ENCODE results near the gene ATP8B1. TPM values are rescaled to one million over a fixed set of nuclear protein-coding genes. Genes with fewer than 3 reads are reported as not detected.

ATP8B1 gene
- total and polyA plus RNA-seq, 9 of the 15 experiments (the other 6 are each of a cell fraction or from before 2014, with no cell fraction given) = 0.01 to 0.22 (median 0.03) TPM; not detected in 3

GRCh38 chr18:57780706-57781347, 22.3 kb downstream of the ATP8B1 start (continued):
- TF ChIP-seq TSHZ1 (CRISPR knock-in tag; IDR thresholded peaks at IDR 0.05) = no peak
- peak; percentile 27 for TF ChIP-seq NEUROD1 (IDR thresholded peaks at IDR 0.05; ENCODE audit: borderline replicate concordance, low read depth, low read length, partially characterized antibody)
- no peak for TF ChIP-seq ZNF384 (IDR thresholded peaks at IDR 0.05; ENCODE audit: low read depth, low read length)
- peak; percentile 61 for TF ChIP-seq POLR2H (tag; IDR thresholded peaks at IDR 0.05; ENCODE audit: low read depth)
- no peak for TF ChIP-seq POLR2AphosphoS2 (IDR thresholded peaks at IDR 0.05; ENCODE audit: low read length)
- no peak; the same call in 1 of the 2 replicates for TF ChIP-seq SMAD3 (CRISPR knock-in tag; conservative IDR thresholded peaks at IDR 0.05)
- no peak for TF ChIP-seq MEF2D (tag; conservative IDR thresholded peaks at IDR 0.05; ENCODE audit: low read depth)
- TF ChIP-seq, protein P1, sequence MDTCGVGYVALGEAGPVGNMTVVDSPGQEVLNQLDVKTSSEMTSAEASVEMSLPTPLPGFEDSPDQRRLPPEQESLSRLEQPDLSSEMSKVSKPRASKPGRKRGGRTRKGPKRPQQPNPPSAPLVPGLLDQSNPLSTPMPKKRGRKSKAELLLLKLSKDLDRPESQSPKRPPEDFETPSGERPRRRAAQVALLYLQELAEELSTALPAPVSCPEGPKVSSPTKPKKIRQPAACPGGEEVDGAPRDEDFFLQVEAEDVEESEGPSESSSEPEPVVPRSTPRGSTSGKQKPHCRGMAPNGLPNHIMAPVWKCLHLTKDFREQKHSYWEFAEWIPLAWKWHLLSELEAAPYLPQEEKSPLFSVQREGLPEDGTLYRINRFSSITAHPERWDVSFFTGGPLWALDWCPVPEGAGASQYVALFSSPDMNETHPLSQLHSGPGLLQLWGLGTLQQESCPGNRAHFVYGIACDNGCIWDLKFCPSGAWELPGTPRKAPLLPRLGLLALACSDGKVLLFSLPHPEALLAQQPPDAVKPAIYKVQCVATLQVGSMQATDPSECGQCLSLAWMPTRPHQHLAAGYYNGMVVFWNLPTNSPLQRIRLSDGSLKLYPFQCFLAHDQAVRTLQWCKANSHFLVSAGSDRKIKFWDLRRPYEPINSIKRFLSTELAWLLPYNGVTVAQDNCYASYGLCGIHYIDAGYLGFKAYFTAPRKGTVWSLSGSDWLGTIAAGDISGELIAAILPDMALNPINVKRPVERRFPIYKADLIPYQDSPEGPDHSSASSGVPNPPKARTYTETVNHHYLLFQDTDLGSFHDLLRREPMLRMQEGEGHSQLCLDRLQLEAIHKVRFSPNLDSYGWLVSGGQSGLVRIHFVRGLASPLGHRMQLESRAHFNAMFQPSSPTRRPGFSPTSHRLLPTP (IDR thresholded peaks at IDR 0.05; ENCODE audit: borderline replicate concordance, extremely low read depth, insufficient read length) = no peak
- no peak for TF ChIP-seq NRF1 (conservative IDR thresholded peaks at IDR 0.05 in 1 of 2, IDR thresholded peaks at IDR 0.05 in 1 of 2)
- TF ChIP-seq GABPA (tag; conservative IDR thresholded peaks at IDR 0.05; ENCODE audit: low read depth) = no peak; the same call in 1 of the 2 replicates
- no peak for TF ChIP-seq ZBTB40 (IDR thresholded peaks at IDR 0.05)
- no peak for TF ChIP-seq ZBTB40 (CRISPR knock-in tag; IDR thresholded peaks at IDR 0.05)
